ENCODE results near the gene ATXN7L3B. TPM values are rescaled to one million over a fixed set of nuclear protein-coding genes. Genes with fewer than 3 reads are reported as not detected.

Gene ATXN7L3B
- total RNA-seq, 4 donors from 2014 or later = 27.5 to 35.6 (median 31.1) TPM

DNA sequence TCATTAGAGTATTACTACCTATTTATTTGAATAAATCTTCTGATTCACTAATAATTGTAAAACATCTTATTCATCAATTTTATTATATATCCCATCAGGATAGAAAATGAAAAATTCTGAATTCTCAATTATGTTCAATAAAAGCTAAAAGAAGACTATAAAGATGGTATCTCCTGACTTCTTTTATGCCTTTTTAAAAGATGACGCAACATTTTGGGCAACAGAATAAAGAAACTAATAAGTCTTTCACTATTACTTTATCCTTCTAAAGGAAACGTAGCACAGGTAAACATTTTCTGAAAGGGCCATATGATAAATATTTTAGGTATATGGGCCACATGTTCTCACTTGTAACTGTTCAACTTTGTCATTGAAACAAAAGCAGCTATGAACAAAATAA, 10.1 kb upstream of the ATXN7L3B start:
- Histone ChIP-seq H3K4me3 (no peak overlapping the region), H3K36me3 (no peaks in the 10 kb centered on the region), H3K27ac (no peak overlapping the region), H3K4me1 (no peaks in the 10 kb centered on the region), H3K27me3 (peaks cover 3% of the 10 kb centered on the region), H3K9me3 (no peaks in the 10 kb centered on the region)
- no peak for DNase-seq (ENCODE audit: low spot score in 2 of 2)
- 47% methylated on average over 2 of the region's 2 CpGs for WGBS
- TF ChIP-seq POLR2AphosphoS5 (IDR thresholded peaks at IDR 0.05) (no peak), POLR2A (IDR thresholded peaks at IDR 0.05) (no peak), EP300 (IDR thresholded peaks at IDR 0.05) (no peak)
- TF ChIP-seq, protein P1, sequence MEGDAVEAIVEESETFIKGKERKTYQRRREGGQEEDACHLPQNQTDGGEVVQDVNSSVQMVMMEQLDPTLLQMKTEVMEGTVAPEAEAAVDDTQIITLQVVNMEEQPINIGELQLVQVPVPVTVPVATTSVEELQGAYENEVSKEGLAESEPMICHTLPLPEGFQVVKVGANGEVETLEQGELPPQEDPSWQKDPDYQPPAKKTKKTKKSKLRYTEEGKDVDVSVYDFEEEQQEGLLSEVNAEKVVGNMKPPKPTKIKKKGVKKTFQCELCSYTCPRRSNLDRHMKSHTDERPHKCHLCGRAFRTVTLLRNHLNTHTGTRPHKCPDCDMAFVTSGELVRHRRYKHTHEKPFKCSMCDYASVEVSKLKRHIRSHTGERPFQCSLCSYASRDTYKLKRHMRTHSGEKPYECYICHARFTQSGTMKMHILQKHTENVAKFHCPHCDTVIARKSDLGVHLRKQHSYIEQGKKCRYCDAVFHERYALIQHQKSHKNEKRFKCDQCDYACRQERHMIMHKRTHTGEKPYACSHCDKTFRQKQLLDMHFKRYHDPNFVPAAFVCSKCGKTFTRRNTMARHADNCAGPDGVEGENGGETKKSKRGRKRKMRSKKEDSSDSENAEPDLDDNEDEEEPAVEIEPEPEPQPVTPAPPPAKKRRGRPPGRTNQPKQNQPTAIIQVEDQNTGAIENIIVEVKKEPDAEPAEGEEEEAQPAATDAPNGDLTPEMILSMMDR (IDR thresholded peaks at IDR 0.05) = no peak

DNA sequence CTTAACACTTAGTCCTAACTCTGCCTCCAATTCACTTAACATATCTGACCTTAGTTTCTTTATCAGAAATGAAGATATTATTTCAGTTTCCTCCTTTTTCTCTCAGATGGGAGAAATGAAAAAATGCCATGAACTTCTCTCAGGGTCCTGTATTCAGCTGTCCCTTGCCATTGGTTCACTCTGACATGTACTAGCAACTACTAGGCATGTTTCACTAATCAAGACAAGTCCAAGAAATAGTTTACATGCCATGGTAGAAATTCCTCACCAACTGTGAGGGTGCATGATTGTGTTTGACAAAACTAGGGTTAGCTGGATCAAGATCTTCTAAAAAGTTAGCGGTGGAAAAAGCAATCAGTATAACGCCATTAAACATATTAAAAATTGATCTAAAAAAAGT, 7.0 kb upstream of the ATXN7L3B start:
- no peaks in the 10 kb centered on the region for H3K9me3 ChIP-seq
- no peaks in the 10 kb centered on the region for H3K36me3 ChIP-seq
- no peak overlapping the region for H3K27ac ChIP-seq
- WGBS = 57% methylated on average over 2 of the region's 2 CpGs
- TF ChIP-seq EP300 (IDR thresholded peaks at IDR 0.05) (no peak), POLR2A (IDR thresholded peaks at IDR 0.05) (no peak), POLR2AphosphoS5 (IDR thresholded peaks at IDR 0.05) (no peak)
- TF ChIP-seq, protein P1 (IDR thresholded peaks at IDR 0.05) = no peak
- H3K27me3 ChIP-seq = peaks cover 3% of the 10 kb centered on the region
- no peak for DNase-seq (ENCODE audit: low spot score in 2 of 2)
- H3K4me3 ChIP-seq = no peak overlapping the region
- H3K4me1 ChIP-seq = no peaks in the 10 kb centered on the region

DNA sequence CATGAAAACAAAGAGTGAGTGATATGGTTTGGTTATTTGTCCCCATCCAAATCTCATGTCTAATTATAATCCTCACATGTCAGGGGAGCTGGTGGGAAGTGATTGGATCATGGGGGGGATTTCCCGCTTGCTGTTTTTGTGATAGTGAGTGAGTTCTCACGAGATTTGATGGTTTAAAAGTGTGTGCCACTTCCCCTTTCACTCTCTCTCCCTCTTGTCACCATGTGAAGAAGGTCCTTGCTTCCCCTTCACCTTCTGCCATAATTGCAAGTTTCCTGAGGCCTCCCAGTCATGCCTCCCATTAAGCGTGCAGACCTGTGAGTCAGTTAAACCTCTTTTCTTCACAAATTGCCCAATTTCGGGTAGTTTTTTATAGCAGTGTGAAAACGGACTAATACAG, 2.1 kb upstream of the ATXN7L3B start:
- no peak for DNase-seq (ENCODE audit: low spot score in 2 of 2)
- Histone ChIP-seq H3K4me1 (peaks cover 27% of the 10 kb centered on the region), H3K9me3 (no peaks in the 10 kb centered on the region), H3K27ac (no peak overlapping the region), H3K27me3 (no peaks in the 10 kb centered on the region), H3K36me3 (no peaks in the 10 kb centered on the region), H3K4me3 (no peak overlapping the region)
- no peak for TF ChIP-seq POLR2A (IDR thresholded peaks at IDR 0.05)
- TF ChIP-seq POLR2AphosphoS5 (IDR thresholded peaks at IDR 0.05) = no peak
- TF ChIP-seq, protein P1 (IDR thresholded peaks at IDR 0.05) = no peak
- no peak for TF ChIP-seq EP300 (IDR thresholded peaks at IDR 0.05)
- 91% methylated on average over 5 of the region's 5 CpGs for WGBS

DNA sequence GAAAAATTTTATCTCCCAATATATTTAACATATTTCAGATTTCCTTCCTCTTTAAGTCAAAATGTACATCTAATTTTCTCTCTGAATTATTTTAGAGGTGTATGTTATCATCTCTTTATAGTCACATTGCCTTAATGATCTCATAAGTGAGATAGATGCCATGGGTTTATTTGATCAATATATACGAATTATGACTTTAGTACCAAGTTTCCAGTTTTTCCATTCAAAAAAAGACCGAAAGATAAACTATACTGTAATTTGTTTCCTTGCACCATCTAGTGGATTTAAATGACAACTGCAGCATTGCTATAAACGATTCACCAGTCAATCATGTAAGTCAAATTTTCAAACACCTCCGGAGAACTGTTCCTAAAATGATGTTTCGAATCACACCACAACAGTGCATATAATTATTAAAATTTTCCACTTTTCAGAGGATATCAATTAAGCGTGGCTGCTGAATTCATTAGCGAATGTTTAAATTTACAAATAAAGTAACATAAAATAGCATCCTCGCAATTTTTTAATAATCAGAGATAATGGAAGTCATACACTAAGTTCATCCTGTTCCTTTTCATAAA, 419 bp upstream of the ATXN7L3B start:
- 2% methylated on average over 8 of the region's 8 CpGs for WGBS
- no peaks in the 10 kb centered on the region for H3K36me3 ChIP-seq
- peaks cover 43% of the 10 kb centered on the region for H3K4me1 ChIP-seq
- H3K27me3 ChIP-seq = no peaks in the 10 kb centered on the region
- no peaks in the 10 kb centered on the region for H3K9me3 ChIP-seq
- H3K27ac ChIP-seq = peak overlapping the region; percentile 97
- no peak for DNase-seq (ENCODE audit: low spot score in 2 of 2)
- peak overlapping the region; percentile 76 for H3K4me3 ChIP-seq
- TF ChIP-seq POLR2A (IDR thresholded peaks at IDR 0.05) = no peak
- TF ChIP-seq, protein P1 (IDR thresholded peaks at IDR 0.05) = peak; percentile 65 to 77
- TF ChIP-seq EP300 (IDR thresholded peaks at IDR 0.05) = no peak
- no peak for TF ChIP-seq POLR2AphosphoS5 (IDR thresholded peaks at IDR 0.05)

DNA sequence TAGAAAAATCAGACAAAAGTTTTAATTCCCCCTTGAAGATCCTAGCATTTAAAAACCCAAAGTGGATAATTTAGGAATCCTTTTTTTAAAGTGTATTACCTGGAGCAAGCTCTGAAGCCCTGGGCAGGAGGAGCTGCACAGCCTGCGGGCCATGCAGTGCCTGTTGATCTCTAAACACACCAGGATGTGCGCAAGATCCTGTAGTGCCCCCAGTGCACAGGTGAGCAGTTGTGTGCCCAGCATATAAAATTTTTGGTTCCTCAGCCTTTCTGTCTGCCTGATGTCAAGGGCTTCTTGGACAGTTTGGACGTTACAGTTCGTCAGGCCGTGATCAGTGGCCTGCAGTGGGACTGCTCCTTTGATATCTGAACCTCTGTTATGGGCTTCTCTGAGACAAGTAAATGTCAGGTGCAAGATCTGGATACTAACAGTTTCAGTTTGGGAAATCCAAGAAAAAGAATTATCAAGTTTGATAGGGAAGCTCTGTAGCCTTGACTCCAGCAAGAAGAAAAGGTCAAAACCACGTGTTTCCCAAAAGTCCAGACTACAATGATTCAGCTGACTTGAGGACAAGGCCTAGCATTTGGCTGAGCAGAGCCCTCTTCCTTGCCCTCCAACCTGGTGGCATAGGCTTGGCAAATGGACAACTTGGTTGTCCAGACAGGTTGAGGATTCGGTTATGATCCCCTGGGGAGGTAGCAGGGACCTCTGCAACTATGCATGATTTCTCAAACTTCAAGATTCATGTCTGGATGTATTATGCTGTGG, 1.0 kb downstream of the ATXN7L3B start:
- Histone ChIP-seq H3K9me3 (no peaks in the 10 kb centered on the region), H3K4me3 (peak overlapping the region; percentile 76), H3K36me3 (no peaks in the 10 kb centered on the region), H3K27ac (peak overlapping the region; percentile 97), H3K4me1 (peaks cover 51% of the 10 kb centered on the region), H3K27me3 (no peaks in the 10 kb centered on the region)
- 32% methylated on average over 7 of the region's 7 CpGs for WGBS
- TF ChIP-seq, protein P1 (IDR thresholded peaks at IDR 0.05) = no peak
- TF ChIP-seq POLR2A (IDR thresholded peaks at IDR 0.05) (no peak), EP300 (IDR thresholded peaks at IDR 0.05) (no peak), POLR2AphosphoS5 (IDR thresholded peaks at IDR 0.05) (no peak)
- no peak for DNase-seq (ENCODE audit: low spot score in 2 of 2)
